ENCODE data around the gene SLC27A6. TPM values are rescaled to one million over a fixed set of nuclear protein-coding genes. Genes with fewer than 3 reads are reported as not detected.
"Not testable (repeated sequence)": the region's sequence is repeated elsewhere in the genome, so short reads cannot be mapped to it uniquely, and the experiment has no call there.

The SLC27A6 gene
- total RNA-seq, 4 donors from 2014 or later, result 19.8 to 33.7 (median 26.5) TPM

GRCh38 chr5:129031886-129032683 lies 66.8 kb downstream of the SLC27A6 start:
- TF ChIP-seq POLR2A (IDR thresholded peaks at IDR 0.05) (no peak), CTCF (IDR thresholded peaks at IDR 0.05) (no peak), EP300 (IDR thresholded peaks at IDR 0.05) (no peak)
- Histone ChIP-seq H3K4me1 (no peaks in the 10 kb centered on the region), H3K27me3 (no peaks in the 10 kb centered on the region), H3K4me3 (no peak overlapping the region), H3K36me3 (no peaks in the 10 kb centered on the region), H3K27ac (no peak overlapping the region), H3K9me3 (no peaks in the 10 kb centered on the region)
- DNase-seq (ENCODE audit: low spot score in 2 of 2), result no peak

GRCh38 chr5:129036257-129036656 lies 71.0 kb downstream of the SLC27A6 start:
- not testable (repeated sequence) for H3K4me3 ChIP-seq; H3K4me1 ChIP-seq; H3K27me3 ChIP-seq; H3K27ac ChIP-seq; DNase-seq (ENCODE audit: low spot score in 2 of 2); H3K9me3 ChIP-seq; H3K36me3 ChIP-seq
- 94 to 95% methylated on average over 3 of the region's 3 CpGs for WGBS, 2 donors

GRCh38 chr5:129041196-129041881 lies 76.1 kb downstream of the SLC27A6 start:
- peaks cover 0 to 23% (median 7%) of the 10 kb centered on the region in 4 donors for H3K9me3 ChIP-seq
- H3K36me3 ChIP-seq, result no peaks in the 10 kb centered on the region
- no peak overlapping the region for H3K4me3 ChIP-seq
- no peak for DNase-seq (ENCODE audit: low spot score in 2 of 2)
- no peaks in the 10 kb centered on the region for H3K4me1 ChIP-seq
- no peak overlapping the region for H3K27ac ChIP-seq
- TF ChIP-seq EP300 (IDR thresholded peaks at IDR 0.05) (no peak), POLR2A (IDR thresholded peaks at IDR 0.05) (no peak), CTCF (IDR thresholded peaks at IDR 0.05) (no peak)
- WGBS, 2 donors, result 59 to 74% methylated on average over 4 of the region's 4 CpGs
- H3K27me3 ChIP-seq, result no peaks in the 10 kb centered on the region

GRCh38 chr5:129042306-129042705 lies 77.0 kb downstream of the SLC27A6 start:
- peaks cover 0 to 23% (median 7%) of the 10 kb centered on the region in 4 donors for H3K9me3 ChIP-seq
- no peaks in the 10 kb centered on the region for H3K4me1 ChIP-seq
- no peaks in the 10 kb centered on the region for H3K36me3 ChIP-seq
- 94 to 95% methylated on average over 4 of the region's 4 CpGs for WGBS, 2 donors
- no peaks in the 10 kb centered on the region for H3K27me3 ChIP-seq
- H3K4me3 ChIP-seq, result no peak overlapping the region
- no peak for DNase-seq (ENCODE audit: low spot score in 2 of 2)
- TF ChIP-seq CTCF (IDR thresholded peaks at IDR 0.05) (no peak), POLR2A (IDR thresholded peaks at IDR 0.05) (no peak), EP300 (IDR thresholded peaks at IDR 0.05) (no peak)
- no peak overlapping the region for H3K27ac ChIP-seq

- Histone ChIP-seq H3K36me3 (no peaks in the 10 kb centered on the region), H3K4me1 (no peaks in the 10 kb centered on the region), H3K4me3 (no peak overlapping the region), H3K27me3 (no peaks in the 10 kb centered on the region), H3K9me3 (peaks cover 0 to 20% (median 7%) of the 10 kb centered on the region in 4 donors), H3K27ac (no peak overlapping the region)
- 22 to 32% methylated on average over 1 of the region's 1 CpG for WGBS, 2 donors
- TF ChIP-seq EP300 (IDR thresholded peaks at IDR 0.05) (no peak), CTCF (IDR thresholded peaks at IDR 0.05) (no peak), POLR2A (IDR thresholded peaks at IDR 0.05) (no peak)
- DNase-seq (ENCODE audit: low spot score in 2 of 2), result no peak
These were observed 78.6 kb downstream of the SLC27A6 start for GRCh38 chr5:129043894-129044293.

All from tibial nerve (tissue), 4 donors.